ENCODE measurements around the gene GRIN1. TPM values are rescaled to one million over a fixed set of nuclear protein-coding genes. Genes with fewer than 3 reads are reported as not detected.
A peak's percentile ranks its signal among the peaks of the same experiment; 100 is the strongest.

GRIN1 gene
- total RNA-seq, 1 donor from 2014 or later = not detected

DNA sequence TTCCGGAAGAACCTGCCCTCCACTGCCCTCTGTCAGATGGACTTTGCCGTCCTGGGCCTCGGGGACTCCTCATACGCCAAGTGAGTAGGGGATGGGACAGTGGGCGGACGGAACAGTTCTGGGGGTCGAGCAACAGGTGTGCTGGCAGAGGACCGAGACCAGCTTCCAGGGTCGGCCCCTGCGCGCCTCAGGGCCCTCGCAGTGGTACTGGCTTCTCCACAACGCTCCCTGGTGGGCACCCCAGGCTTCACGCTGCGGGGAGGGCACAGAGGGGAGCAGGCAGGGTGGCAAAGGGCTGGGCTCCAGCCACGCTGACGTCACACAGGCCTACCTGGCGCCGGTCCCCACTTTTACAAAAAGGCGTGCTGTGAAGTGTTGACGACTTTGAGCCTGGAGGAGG lies 73.6 kb downstream of the GRIN1 start:
- no peaks in the 10 kb centered on the region for H3F3A ChIP-seq (ENCODE audit: low read depth)
- H3K36me3 Mint-ChIP-seq = peaks cover 9% of the 10 kb centered on the region

GRCh38 chr9:137213160-137214060 lies 74.5 kb downstream of the GRIN1 start:
- Histone ChIP-seq H3K4me3 (no peak overlapping the region), H3K27me3 (no peaks in the 10 kb centered on the region), H3K9me3 (ENCODE audit: low read depth) (no peaks in the 10 kb centered on the region), H3K79me2 (ENCODE audit: low read depth) (no peaks in the 10 kb centered on the region), H4K20me1 (ENCODE audit: low read depth) (peaks cover 7% of the 10 kb centered on the region), H3K4me1 (no peaks in the 10 kb centered on the region), H2AFZ (replicated peaks) (no peak overlapping the region), H3K4me2 (no peak overlapping the region), H3K36me3 (no peaks in the 10 kb centered on the region), H3K27ac (no peak overlapping the region), H3F3A (ENCODE audit: low read depth) (no peaks in the 10 kb centered on the region), H3K9ac (no peak overlapping the region)
- no peak for DNase-seq (ENCODE audit: low spot score)
- H3K27me3 Mint-ChIP-seq (ENCODE audit: insufficient read depth, low read depth) = peaks cover 3% of the 10 kb centered on the region
- TF ChIP-seq EZH2phosphoT487 (IDR thresholded peaks at IDR 0.05) (no peak), CTCF (IDR thresholded peaks at IDR 0.05) (no peak), EZH2 (IDR thresholded peaks at IDR 0.05) (no peak)
- peaks cover 8% of the 10 kb centered on the region for H3K36me3 Mint-ChIP-seq
- no peaks in the 10 kb centered on the region for H3K4me1 Mint-ChIP-seq
- no peak overlapping the region for H3K4me3 Mint-ChIP-seq
- peak overlapping the region; percentile 65 for H3K27ac Mint-ChIP-seq
- no peaks in the 10 kb centered on the region for H3K9me3 Mint-ChIP-seq

More for the DNA sequence above, 73.6 kb downstream of the GRIN1 start:
- Histone ChIP-seq H3K79me2 (ENCODE audit: low read depth) (no peaks in the 10 kb centered on the region), H3K27ac (no peak overlapping the region), H3K27me3 (no peaks in the 10 kb centered on the region), H3K9me3 (ENCODE audit: low read depth) (no peaks in the 10 kb centered on the region), H4K20me1 (ENCODE audit: low read depth) (peaks cover 2% of the 10 kb centered on the region), H3K4me3 (no peak overlapping the region), H3K36me3 (no peaks in the 10 kb centered on the region), H3K9ac (no peak overlapping the region), H3K4me1 (no peaks in the 10 kb centered on the region), H3K4me2 (no peak overlapping the region), H2AFZ (replicated peaks) (no peak overlapping the region)
- no peak overlapping the region for H3K27ac Mint-ChIP-seq
- no peak overlapping the region for H3K4me3 Mint-ChIP-seq
- no peak for TF ChIP-seq EZH2phosphoT487 (IDR thresholded peaks at IDR 0.05)
- no peak for TF ChIP-seq EZH2 (IDR thresholded peaks at IDR 0.05)
- TF ChIP-seq CTCF (IDR thresholded peaks at IDR 0.05) = no peak
- peaks cover 4% of the 10 kb centered on the region for H3K27me3 Mint-ChIP-seq (ENCODE audit: insufficient read depth, low read depth)
- no peaks in the 10 kb centered on the region for H3K4me1 Mint-ChIP-seq
- DNase-seq (ENCODE audit: low spot score) = no peak
- H3K9me3 Mint-ChIP-seq = no peaks in the 10 kb centered on the region

- H3K9me3 Mint-ChIP-seq = no peaks in the 10 kb centered on the region
- peaks cover 2% of the 10 kb centered on the region for H3K27me3 Mint-ChIP-seq (ENCODE audit: insufficient read depth, low read depth)
- TF ChIP-seq EZH2 (IDR thresholded peaks at IDR 0.05) (no peak), EZH2phosphoT487 (IDR thresholded peaks at IDR 0.05) (no peak), CTCF (IDR thresholded peaks at IDR 0.05) (no peak)
- no peak overlapping the region for H3K4me2 ChIP-seq
- DNase-seq (ENCODE audit: low spot score) = no peak
- H3K79me2 ChIP-seq (ENCODE audit: low read depth) = no peaks in the 10 kb centered on the region
- H3K36me3 Mint-ChIP-seq = peaks cover 5% of the 10 kb centered on the region
- no peak overlapping the region for H3K4me3 ChIP-seq
- no peaks in the 10 kb centered on the region for H3F3A ChIP-seq (ENCODE audit: low read depth)
- H4K20me1 ChIP-seq (ENCODE audit: low read depth) = peaks cover 7% of the 10 kb centered on the region
- no peak overlapping the region for H2AFZ ChIP-seq (replicated peaks)
- H3K9ac ChIP-seq = no peak overlapping the region
- H3K4me1 Mint-ChIP-seq = no peaks in the 10 kb centered on the region
- no peaks in the 10 kb centered on the region for H3K27me3 ChIP-seq
- H3K9me3 ChIP-seq (ENCODE audit: low read depth) = no peaks in the 10 kb centered on the region
- peak overlapping the region; percentile 67 for H3K4me3 Mint-ChIP-seq
- H3K27ac Mint-ChIP-seq = no peak overlapping the region
- no peak overlapping the region for H3K27ac ChIP-seq
- H3K36me3 ChIP-seq = no peaks in the 10 kb centered on the region
- H3K4me1 ChIP-seq = no peaks in the 10 kb centered on the region
These were observed 75.7 kb downstream of the GRIN1 start for GRCh38 chr9:137214620-137215019.
